A549 (cell line): ENCODE results near the gene RUNX1. TPM values are rescaled to one million over a fixed set of nuclear protein-coding genes. Genes with fewer than 3 reads are reported as not detected.
A peak's percentile ranks its signal among the peaks of the same experiment; 100 is the strongest.

Experiments
- ATAC-seq, 2 experiments: fragments of 200-7000 bp in 1 of 2; fragments of >200 bp in 1 of 2; cut with Nextera tagmentation in 1 of 2; cut with Tn5 transposase in 1 of 2; 3 replicates each; pipeline versions ENCODE4 v1.8.0 to v1.9.1; 2018 to 2020; ENCODE audit warnings: mild to moderate bottlenecking in 1 of 2, moderate library complexity in 1 of 2
- CTCF ChIA-PET: fragments of 300-600 bp; sonication (Branson Sonifier 250); formaldehyde crosslinking; extraction: SDS; loops from one replicate; lab custom pipeline; 2021; ENCODE audit warnings: antibody characterized with exemption, inconsistent platforms; lab: Yijun Ruan, JAX
- POLR2A ChIA-PET: fragments of 350-600 bp; formaldehyde crosslinking; extraction: SDS; loops from one replicate; lab custom pipeline; 2021; ENCODE audit warnings: antibody characterized with exemption, inconsistent platforms; lab: Yijun Ruan, JAX
- DNase-seq, 2 experiments: peaks; one replicate each; pipeline versions ENCODE4 v3.0.0 to v3.0.0-alpha.2; 2011 to 2016; ENCODE audit warnings: low read depth in 1 of 2, low spot score in 1 of 2
- FAIRE-seq: peaks from 2 replicates; lab custom pipeline; 2011; peaks lifted over from hg19 to GRCh38; lab: Jason Lieb, UNC
- H3K27ac ChIP-seq, 2 experiments: fragments of >200 bp; sonication (Bioruptor Twin); formaldehyde crosslinking; 3 replicates each; pipeline ENCODE4 v1.5.1; 2016 to 2017
- H3K4me1 ChIP-seq: fragments of >200 bp; sonication (Bioruptor Twin); formaldehyde crosslinking; 3 replicates; pipeline ENCODE4 v1.6.1; 2016
- H3K4me2 ChIP-seq: fragments of >200 bp; sonication (Bioruptor Twin); formaldehyde crosslinking; 3 replicates; pipeline ENCODE4 v1.6.1; 2016
- H3K4me3 ChIP-seq: fragments of >200 bp; sonication (Bioruptor Twin); formaldehyde crosslinking; 3 replicates; pipeline ENCODE4 v1.5.1; 2016
- H3K9me3 ChIP-seq: fragments of >200 bp; sonication (Bioruptor Twin); formaldehyde crosslinking; 3 replicates; pipeline ENCODE4 v1.6.1; 2016
- CBX8 ChIP-seq: fragments of 200-600 bp; sonication (generic); IDR thresholded peaks from 2 replicates; pipeline ENCODE4 v1.6.1; 2016
- CEBPB ChIP-seq, 2 experiments: fragments of >200 bp in 1 of 2; sonication (Bioruptor Twin) in 1 of 2; formaldehyde crosslinking in 1 of 2; IDR thresholded peaks; 2 replicates each; pipeline ENCODE4 v1.6.1; 2012 to 2016
- CHD4 ChIP-seq: fragments of 200-600 bp; sonication (generic); IDR thresholded peaks from 2 replicates; pipeline ENCODE4 v1.6.1; 2016; ENCODE audit warnings: antibody characterized with exemption, mild to moderate bottlenecking, borderline replicate concordance
- EHF ChIP-seq: fragments of 250-450 bp; sonication (Bioruptor Pico); IDR thresholded peaks from 2 replicates; pipeline ENCODE4 v1.5.0; 2020; ENCODE audit warnings: mild to moderate bottlenecking
- EHMT2 ChIP-seq: fragments of 200-600 bp; sonication (generic); IDR thresholded peaks from 2 replicates; pipeline ENCODE4 v1.6.1; 2016; ENCODE audit warnings: antibody characterized with exemption, low read depth, mild to moderate bottlenecking, moderate library complexity
- EP300 ChIP-seq, 2 experiments: fragments of >200 bp; sonication (Bioruptor Twin); formaldehyde crosslinking; IDR thresholded peaks; 2 replicates in 1 of 2; 3 replicates in 1 of 2; pipeline ENCODE4 v1.6.1; 2016 to 2017
- ESRRA ChIP-seq: fragments of 150-350 bp; IDR thresholded peaks from 2 replicates; pipeline ENCODE4 v1.6.1; 2014; ENCODE audit warnings: mild to moderate bottlenecking, low read length, borderline replicate concordance
- FOXS1 ChIP-seq: fragments of 250-450 bp; sonication (Bioruptor Pico); IDR thresholded peaks from 2 replicates; pipeline ENCODE4 v1.5.0; 2020; ENCODE audit warnings: mild to moderate bottlenecking, moderate library complexity
- HDAC2 ChIP-seq: fragments of 200-600 bp; sonication (generic); IDR thresholded peaks from 2 replicates; pipeline ENCODE4 v1.6.1; 2016
- HOXA7 ChIP-seq: fragments of 250-450 bp; sonication (Bioruptor Pico); IDR thresholded peaks from 2 replicates; pipeline ENCODE4 v1.5.0; 2020; ENCODE audit warnings: mild to moderate bottlenecking, moderate library complexity
- HOXB5 ChIP-seq: fragments of 250-450 bp; sonication (Bioruptor Pico); IDR thresholded peaks from 2 replicates; pipeline ENCODE4 v1.5.0; 2020; ENCODE audit warnings: mild to moderate bottlenecking, moderate library complexity
- JUNB ChIP-seq: fragments of >200 bp; sonication (Bioruptor Twin); formaldehyde crosslinking; IDR thresholded peaks from 2 replicates; pipeline ENCODE4 v1.6.1; 2016
- KDM1A ChIP-seq: fragments of 200-600 bp; sonication (generic); IDR thresholded peaks from 2 replicates; pipeline ENCODE4 v1.6.1; 2016; ENCODE audit warnings: low read depth, mild to moderate bottlenecking
- NFE2L2 ChIP-seq: fragments of 150-350 bp; conservative IDR thresholded peaks from 2 replicates; pipeline ENCODE4 v1.6.1; 2014; ENCODE audit warnings: low read length
- PBX3 ChIP-seq: IDR thresholded peaks from 2 replicates; pipeline ENCODE4 v1.6.1; 2012
- POLR2AphosphoS2 ChIP-seq: conservative IDR thresholded peaks from 2 replicates; pipeline ENCODE4 v1.6.1; 2012; ENCODE audit warnings: low read length, improper control_type of control experiment, inconsistent platforms
- RAD21 ChIP-seq, 2 experiments: fragments of >200 bp in 1 of 2; sonication (Bioruptor Twin) in 1 of 2; formaldehyde crosslinking in 1 of 2; IDR thresholded peaks in 1 of 2; conservative IDR thresholded peaks in 1 of 2; 2 replicates in 1 of 2; 3 replicates in 1 of 2; pipeline ENCODE4 v1.6.1; 2012 to 2018; ENCODE audit warnings: inconsistent platforms in 1 of 2
- RARB ChIP-seq: fragments of 250-450 bp; sonication (Bioruptor Pico); IDR thresholded peaks from 2 replicates; pipeline ENCODE4 v1.8.0; 2021; ENCODE audit warnings: mild to moderate bottlenecking, moderate library complexity
- RFX5 ChIP-seq: fragments of 450-650 bp; IDR thresholded peaks from 2 replicates; pipeline ENCODE4 v1.7.1; 2014; ENCODE audit warnings: antibody characterized with exemption, mild to moderate bottlenecking, moderate library complexity
- RNF2 ChIP-seq: fragments of 200-600 bp; sonication (generic); IDR thresholded peaks from 2 replicates; pipeline ENCODE4 v1.6.1; 2016; ENCODE audit warnings: low read depth, mild to moderate bottlenecking, antibody characterized with exemption, moderate library complexity, borderline replicate concordance
- SMC3 ChIP-seq: fragments of >200 bp; sonication (Bioruptor Twin); formaldehyde crosslinking; IDR thresholded peaks from 3 replicates; pipeline ENCODE4 v1.6.1; 2018; ENCODE audit warnings: inconsistent platforms
- TFCP2L1 ChIP-seq: fragments of 250-450 bp; sonication (Bioruptor Pico); IDR thresholded peaks from 2 replicates; pipeline ENCODE4 v1.5.0; 2021; ENCODE audit warnings: mild to moderate bottlenecking
- WGBS: methylation state at CpG from one replicate; pipeline ENCODE4 v1.1.6; 2017; ENCODE audit errors: missing lambda C conversion rate; 5-methylcytosine and 5-hydroxymethylcytosine counted together
- polyA plus RNA-seq, 4 experiments: library from polyadenylated mRNA; depleted of rRNA in 3 of 4; stranded (reverse); fragments of >200 nt; fragmentation: RNase III in 1 of 4; extraction: RNeasy Plus Mini Kit Qiagen cat#74134 plus additional on column Dnase treatment in 1 of 4; gene quantifications; 2 replicates in 3 of 4; 3 replicates in 1 of 4; pipeline ENCODE4 v1.2.3, GENCODE V29; 2011 to 2017
- TF ChIP-seq, protein P1 (sequence below): fragments of >200 bp; sonication (Bioruptor Twin); formaldehyde crosslinking; IDR thresholded peaks from 3 replicates; pipeline ENCODE4 v1.6.1; 2016

RUNX1 gene
- polyA plus RNA-seq, 2 of the 4 experiments (the other 2 are of a cell fraction): 5.5 TPM

DNA sequence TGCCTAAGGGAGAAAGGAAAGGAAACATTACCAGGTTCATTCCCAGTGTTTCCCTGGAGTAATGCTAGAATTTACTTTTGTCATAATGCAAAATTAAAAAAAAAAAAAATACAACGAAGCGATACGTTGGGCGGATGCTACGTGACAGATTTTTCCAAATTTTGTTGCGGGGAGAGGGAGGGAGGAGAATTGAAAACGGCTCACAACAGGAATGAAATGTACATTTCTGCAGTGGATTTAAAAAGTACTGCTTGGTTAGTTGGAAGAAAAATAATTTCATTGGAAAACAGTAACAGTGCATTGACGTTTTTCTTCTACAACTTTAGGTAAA is 157.5 kb downstream of the RUNX1 start:
- H3K4me3 ChIP-seq: peak overlapping the region; percentile 72; the same call in 1 of the 3 replicates
- ChIA-PET CTCF (interaction anchor here (0.6 to 3.6 kb wide), 4 partner anchors 158 to 509 kb away, joined by 3 to 40 read pairs (median 3); no protein-coding TSS in a partner anchor), POLR2A (no interaction called here)
- H3K27ac ChIP-seq: no peak overlapping the region
- H3K4me2 ChIP-seq: peak overlapping the region; percentile 86
- ATAC-seq: no peak
- H3K9me3 ChIP-seq: no peaks in the 10 kb centered on the region
- peaks cover 9% of the 10 kb centered on the region; the same call in 2 of the 3 replicates for H3K4me1 ChIP-seq
- TF ChIP-seq RNF2 (peak; percentile 96), EHMT2 (no peak), CBX8 (peak; percentile 97)
- no peak for DNase-seq
- no peak for FAIRE-seq
- WGBS: 81% methylated on average over 8 of the region's 8 CpGs

- H3K4me1 ChIP-seq: peaks cover 9% of the 10 kb centered on the region; the same call in 2 of the 3 replicates
- WGBS: 9% methylated on average over 24 of the region's 60 CpGs
- TF ChIP-seq EHF (CRISPR knock-in tag) (no peak), HOXB5 (CRISPR knock-in tag) (no peak), TFCP2L1 (CRISPR knock-in tag) (no peak), CHD4 (no peak), FOXS1 (CRISPR knock-in tag) (no peak), NFE2L2 (no peak), ESRRA (no peak), HOXA7 (no peak), SMC3 (no peak; the same call in 2 of the 3 replicates), CEBPB (IDR thresholded peaks at IDR 0.05) (no peak), KDM1A (no peak), POLR2AphosphoS2 (no peak), EP300 (IDR thresholded peaks at IDR 0.05) (no peak), RFX5 (no peak), JUNB (no peak), HDAC2 (no peak), RAD21 (conservative IDR thresholded peaks at IDR 0.05 in 1 of 2, IDR thresholded peaks at IDR 0.05 in 1 of 2) (no peak), RARB (CRISPR knock-in tag) (no peak), PBX3 (no peak)
- TF ChIP-seq, protein P1, sequence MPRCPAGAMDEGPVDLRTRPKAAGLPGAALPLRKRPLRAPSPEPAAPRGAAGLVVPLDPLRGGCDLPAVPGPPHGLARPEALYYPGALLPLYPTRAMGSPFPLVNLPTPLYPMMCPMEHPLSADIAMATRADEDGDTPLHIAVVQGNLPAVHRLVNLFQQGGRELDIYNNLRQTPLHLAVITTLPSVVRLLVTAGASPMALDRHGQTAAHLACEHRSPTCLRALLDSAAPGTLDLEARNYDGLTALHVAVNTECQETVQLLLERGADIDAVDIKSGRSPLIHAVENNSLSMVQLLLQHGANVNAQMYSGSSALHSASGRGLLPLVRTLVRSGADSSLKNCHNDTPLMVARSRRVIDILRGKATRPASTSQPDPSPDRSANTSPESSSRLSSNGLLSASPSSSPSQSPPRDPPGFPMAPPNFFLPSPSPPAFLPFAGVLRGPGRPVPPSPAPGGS: no peak
- ChIA-PET CTCF (interaction anchor here (0.6 to 3.8 kb wide), 21 partner anchors 16 to 951 kb away, joined by 3 to 40 read pairs (median 4); no protein-coding TSS in a partner anchor), POLR2A (interaction anchor here (1.9 kb wide), 1 partner anchor 366 kb away, joined by 10 read pairs; no protein-coding TSS in a partner anchor)
- H3K4me2 ChIP-seq: peak overlapping the region; percentile 86
- ATAC-seq: no peak
- DNase-seq: no peak
- H3K4me3 ChIP-seq: peak overlapping the region; percentile 72
- H3K9me3 ChIP-seq: no peaks in the 10 kb centered on the region
- no peak for FAIRE-seq
- H3K27ac ChIP-seq: peak overlapping the region; percentile 98 to 100; a peak in 5 of 6 replicates
These were observed 158.1 kb downstream of the RUNX1 start for GRCh38 chr21:34890724-34891612.
